GM18499 (cell line): ENCODE data around the gene ARL16.

Source experiments
- ATAC-seq: cut with Tn5 transposase; IDR thresholded peaks from one replicate; pipeline ENCODE4 v1.9.1; 2021; ENCODE audit warnings: moderate number of reproducible peaks; ENCODE audit not compliant: insufficient read depth, unreplicated experiment

ARL16 gene

GRCh38 chr17:81673561-81674258 lies 9.9 kb downstream of the ARL16 start:
- no peak for ATAC-seq

- no peak for ATAC-seq
These were observed 10.6 kb downstream of the ARL16 start for GRCh38 chr17:81672954-81673353.

- no peak for ATAC-seq
These were observed 11.1 kb downstream of the ARL16 start for GRCh38 chr17:81672504-81672903.

- no peak for ATAC-seq
These were observed 15.8 kb downstream of the ARL16 start for GRCh38 chr17:81667754-81668153.

GRCh38 chr17:81666342-81667191 lies 17.0 kb downstream of the ARL16 start, which contains the start of the genes CCDC137 and OXLD1:
TSS of gene CCDC137 (plus strand) at chr17:81666737. CDS start at chr17:81666767, 30 bp downstream.
TSS of gene OXLD1 (minus strand) at chr17:81666605. CDS start at chr17:81666577, 28 bp downstream.
- ATAC-seq: peak; percentile 59

- no peak for ATAC-seq
These were observed 17.6 kb downstream of the ARL16 start for GRCh38 chr17:81666092-81666341.

GRCh38 chr17:81665205-81666091 lies 18.1 kb downstream of the ARL16 start:
- no peak for ATAC-seq

- ATAC-seq: no peak
These were observed 19.5 kb downstream of the ARL16 start for GRCh38 chr17:81664051-81664470.

GRCh38 chr17:81662002-81662401 lies 21.6 kb downstream of the ARL16 start:
- no peak for ATAC-seq

GRCh38 chr17:81660441-81660840 lies 23.2 kb downstream of the ARL16 start:
- ATAC-seq: no peak

GRCh38 chr17:81659038-81659437 lies 24.6 kb downstream of the ARL16 start:
- no peak for ATAC-seq

- ATAC-seq: no peak
These were observed 26.8 kb downstream of the ARL16 start for GRCh38 chr17:81656835-81657234.

GRCh38 chr17:81656118-81656743 lies 27.4 kb downstream of the ARL16 start, which contains the start of gene PDE6G:
TSS of gene PDE6G (minus strand) at chr17:81656542. CDS start at chr17:81653305, 3,237 bp downstream.
- no peak for ATAC-seq

GRCh38 chr17:81655378-81656117 lies 28.0 kb downstream of the ARL16 start:
- ATAC-seq: no peak

GRCh38 chr17:81652906-81653771 lies 30.5 kb downstream of the ARL16 start:
- no peak for ATAC-seq

- no peak for ATAC-seq
These were observed 31.9 kb downstream of the ARL16 start for GRCh38 chr17:81651692-81652091.

- no peak for ATAC-seq
These were observed 32.6 kb downstream of the ARL16 start for GRCh38 chr17:81650951-81651350.

GRCh38 chr17:81648707-81649085 lies 34.9 kb downstream of the ARL16 start:
- ATAC-seq: no peak
